Stimulated activated CD4-positive, alpha-beta T cell treated with anti-CD3 and anti-CD28 coated beads, Interleukin-1b, Interleukin-23, amount 100 ng/mL, for 48 hours (primary cell): ENCODE data around the gene PTPRD.

Experiments used
- DNase-seq: peaks from one replicate; pipeline ENCODE4 v3.0.0-alpha.2; 2020

PTPRD gene

GRCh38 chr9:9231946-9232345 is 1380.9 kb downstream of the PTPRD start:
- DNase-seq: no peak

GRCh38 chr9:9229269-9229668 is 1383.5 kb downstream of the PTPRD start:
- DNase-seq: no peak

DNA sequence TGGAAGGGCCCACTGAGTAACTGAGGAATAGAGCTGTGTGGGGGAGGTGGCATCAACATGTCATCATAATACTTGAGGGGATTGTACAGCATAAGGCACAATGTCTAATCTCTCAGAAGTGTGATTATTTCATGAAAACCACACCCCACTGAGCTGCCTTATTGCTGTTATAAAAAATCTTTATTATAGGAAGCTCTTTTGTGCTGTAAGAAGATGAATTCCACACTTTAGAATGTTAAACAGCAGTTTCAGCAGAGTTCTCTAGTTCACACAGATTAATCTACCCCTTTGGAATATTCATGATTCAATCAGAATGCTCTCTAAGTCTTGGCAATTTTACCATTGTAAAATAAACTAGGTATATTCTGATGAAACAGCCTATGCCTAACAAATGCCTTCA is 1389.6 kb downstream of the PTPRD start:
- DNase-seq: no peak

DNA sequence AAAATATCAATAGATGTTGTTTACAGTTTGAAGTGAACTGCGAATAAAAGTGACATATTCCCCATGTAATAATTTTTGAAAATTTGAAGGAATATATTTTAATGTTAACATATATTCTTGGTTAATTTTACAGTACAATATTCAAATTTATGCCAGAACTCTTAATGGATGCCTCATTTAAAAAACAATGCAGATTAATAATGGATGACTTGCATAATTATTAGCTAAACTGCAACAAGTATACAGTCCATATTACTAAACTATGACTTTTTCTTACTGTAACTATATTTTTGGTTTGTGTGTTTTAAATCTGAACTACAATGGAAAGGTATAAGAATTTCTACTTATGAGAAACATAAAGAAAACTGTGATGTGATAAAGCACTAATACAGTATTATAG is 1390.1 kb downstream of the PTPRD start:
- DNase-seq: no peak

- DNase-seq: no peak
These were observed 1395.9 kb downstream of the PTPRD start for GRCh38 chr9:9216934-9217333.

DNA sequence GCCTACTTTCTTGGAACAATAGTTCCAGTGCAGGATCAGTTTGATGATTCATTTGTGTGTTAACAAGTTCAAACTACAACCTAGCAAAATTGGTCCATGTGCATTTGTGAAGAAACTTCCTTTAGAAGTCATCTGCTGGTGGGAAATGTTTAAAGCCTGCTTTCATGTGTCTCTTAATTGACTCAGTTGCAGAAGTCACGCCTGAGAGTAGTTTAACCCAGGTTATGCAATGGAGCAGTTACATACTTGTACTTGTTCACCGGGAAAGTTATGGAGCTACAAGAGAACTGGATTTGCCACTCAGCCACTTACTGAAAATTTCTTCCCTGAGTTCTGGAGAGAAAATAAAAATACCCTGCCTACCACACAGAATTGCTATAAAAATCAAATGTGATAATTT is 1397.8 kb downstream of the PTPRD start:
- no peak for DNase-seq

GRCh38 chr9:9214066-9214465 is 1398.7 kb downstream of the PTPRD start:
- DNase-seq: no peak

DNA sequence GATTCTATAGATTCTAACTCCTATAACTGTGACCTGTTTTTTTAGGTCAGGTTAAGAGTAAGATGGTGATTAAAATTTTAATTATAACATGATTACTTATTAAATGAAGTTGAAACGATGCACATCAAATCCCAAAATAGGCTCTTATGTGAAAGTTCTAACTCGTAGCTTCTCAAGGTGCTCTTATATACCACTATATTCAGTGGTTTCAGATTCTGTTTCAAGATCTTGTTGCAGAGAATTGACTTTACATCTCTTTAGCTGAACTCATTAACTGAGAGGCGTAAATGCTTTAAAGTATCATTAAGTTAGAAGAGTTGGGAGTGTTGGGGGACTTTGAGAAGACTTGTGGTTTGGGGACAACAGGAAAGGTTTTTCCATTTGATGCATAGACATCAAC is 1399.8 kb downstream of the PTPRD start:
- no peak for DNase-seq

- DNase-seq: no peak
These were observed 1410.5 kb downstream of the PTPRD start for GRCh38 chr9:9202276-9202675.

- DNase-seq: no peak
These were observed 1426.7 kb downstream of the PTPRD start for GRCh38 chr9:9186086-9186485.

DNA sequence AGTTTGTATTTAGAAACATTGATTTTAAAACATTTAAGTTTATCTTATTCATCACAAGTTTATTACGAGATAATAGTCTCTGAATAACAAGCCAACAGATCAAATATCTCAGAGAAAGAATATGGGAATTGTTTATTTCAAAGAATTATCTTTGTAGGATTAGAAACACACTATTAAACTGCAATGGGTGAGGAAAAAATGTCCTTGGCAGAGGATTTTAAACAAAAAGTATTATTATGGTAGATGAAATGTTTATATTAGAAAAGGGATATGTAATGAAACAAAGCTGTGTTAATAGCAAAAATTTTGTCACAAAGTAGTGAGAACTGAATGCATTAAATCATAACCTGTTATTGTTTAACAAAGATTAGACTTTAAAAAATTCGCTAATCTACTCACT is 1430.4 kb downstream of the PTPRD start:
- DNase-seq: no peak

GRCh38 chr9:9177081-9177480 is 1435.7 kb downstream of the PTPRD start:
- DNase-seq: no peak

- no peak for DNase-seq
These were observed 1438.4 kb downstream of the PTPRD start for GRCh38 chr9:9174358-9174757.

- no peak for DNase-seq
These were observed 1439.5 kb downstream of the PTPRD start for GRCh38 chr9:9173264-9173663.

DNA sequence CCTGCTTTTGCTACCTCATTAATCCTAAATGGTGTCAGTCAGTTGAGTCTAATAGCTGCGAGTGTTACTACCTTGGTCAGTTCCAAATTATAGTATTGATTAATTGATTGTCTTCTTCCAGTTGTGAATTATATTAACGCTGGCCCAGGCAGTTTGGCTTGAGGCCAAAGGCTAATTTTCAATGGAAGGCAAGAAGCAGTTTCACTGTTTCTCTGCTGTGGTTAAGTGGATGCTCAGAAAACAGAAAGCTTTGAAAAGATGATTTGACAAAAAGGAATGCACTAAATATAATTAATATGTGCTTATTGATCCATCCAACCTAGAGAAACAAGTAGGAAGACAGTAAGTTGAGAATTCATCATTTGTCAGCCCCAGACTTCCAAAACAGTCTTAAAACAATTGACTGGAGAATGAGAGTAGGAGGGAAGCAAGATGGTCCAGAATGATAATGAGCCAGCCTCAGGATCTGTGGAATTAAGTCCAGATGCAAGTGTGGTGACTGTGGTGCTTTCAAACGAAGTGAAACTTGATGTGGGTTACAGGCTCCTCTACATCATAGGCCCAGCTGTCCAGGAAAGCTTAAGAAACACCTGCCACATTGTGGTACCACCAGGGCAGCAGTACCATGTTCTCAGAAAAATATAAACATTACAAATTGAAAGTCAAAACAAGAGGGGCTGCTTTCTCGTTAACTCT is 1442.2 kb downstream of the PTPRD start:
- DNase-seq: no peak

DNA sequence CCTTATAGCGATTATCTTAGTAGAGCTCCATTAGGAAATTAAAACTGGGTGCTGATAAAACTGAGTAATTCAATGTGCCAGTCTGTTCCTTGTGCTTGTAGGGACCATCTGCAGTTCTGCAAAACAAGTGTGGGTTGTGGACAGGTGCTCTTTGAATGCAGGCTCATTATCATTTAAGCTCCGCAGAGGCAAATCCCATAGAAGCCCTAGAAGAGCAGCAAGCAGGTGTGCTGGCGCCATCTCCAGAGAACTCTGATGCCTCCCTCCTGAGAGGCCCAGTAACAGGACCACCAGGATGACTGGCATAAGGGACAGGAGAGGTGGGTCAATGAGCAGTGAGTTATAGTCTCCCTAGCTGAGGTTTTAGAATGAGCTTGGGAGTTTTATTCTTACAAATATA is 1470.8 kb downstream of the PTPRD start:
- no peak for DNase-seq

GRCh38 chr9:9133526-9133925 is 1479.3 kb downstream of the PTPRD start:
- DNase-seq: no peak

DNA sequence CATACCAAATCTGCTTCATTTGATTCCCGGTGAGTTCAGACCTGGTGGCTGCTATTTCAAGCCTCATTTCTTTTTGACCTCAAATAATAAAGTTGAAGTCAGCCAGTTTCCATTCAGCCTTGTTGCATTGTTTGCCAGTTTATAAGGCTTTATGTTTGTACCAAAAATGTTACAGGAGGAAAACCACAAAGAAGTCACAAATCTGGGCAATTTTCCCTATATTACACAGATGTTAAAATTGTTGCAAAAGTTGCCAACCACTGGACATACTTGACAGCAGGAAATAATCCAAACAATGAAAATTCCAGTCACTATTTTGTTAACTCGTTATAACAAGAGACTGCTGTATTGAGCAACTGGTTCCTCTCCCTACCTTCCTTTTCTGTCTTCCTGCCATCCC is 1488.2 kb downstream of the PTPRD start:
- no peak for DNase-seq

GRCh38 chr9:9122230-9122875 is 1490.4 kb downstream of the PTPRD start:
- no peak for DNase-seq

DNA sequence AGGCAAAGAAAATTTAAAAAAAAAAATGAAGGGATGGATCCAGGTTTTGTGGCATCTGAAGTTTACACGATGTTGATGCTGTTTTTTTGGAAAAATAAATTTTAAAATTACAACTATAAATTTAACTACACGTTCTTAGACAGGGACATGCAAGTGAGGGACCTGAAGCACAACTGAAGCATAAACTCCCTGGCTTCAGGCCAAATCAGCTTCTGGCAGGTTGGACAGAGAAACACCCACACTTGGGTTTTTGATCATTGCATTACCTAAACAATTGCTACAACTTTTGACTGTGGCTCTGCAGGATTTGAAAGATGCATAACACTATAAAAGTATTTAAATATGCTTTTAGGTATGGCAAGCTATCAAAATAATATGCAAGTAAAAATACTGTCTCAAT is 1494.9 kb downstream of the PTPRD start:
- DNase-seq: no peak

GRCh38 chr9:9112001-9112720 is 1500.6 kb downstream of the PTPRD start:
- no peak for DNase-seq

GRCh38 chr9:9108641-9109040 is 1504.2 kb downstream of the PTPRD start:
- DNase-seq: no peak

DNA sequence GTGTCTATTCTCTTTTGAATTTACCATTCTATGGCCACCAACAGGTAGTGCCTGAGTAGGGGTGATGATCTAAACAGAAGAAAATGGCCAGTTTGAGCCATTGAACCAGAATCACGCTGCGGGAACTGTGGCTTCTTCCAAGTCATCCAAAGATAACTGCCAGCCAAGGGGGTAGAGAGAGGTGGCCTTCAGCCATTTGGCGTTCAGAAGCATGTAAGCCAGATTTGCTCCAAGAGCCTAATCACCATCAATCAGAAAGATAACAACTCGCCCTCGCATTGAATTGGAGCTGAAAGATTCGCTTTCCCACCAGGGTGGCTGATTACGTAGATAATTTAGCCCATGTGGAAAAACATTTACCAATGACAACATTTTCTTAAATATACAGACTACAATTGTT is 1510.5 kb downstream of the PTPRD start:
- DNase-seq: no peak

DNA sequence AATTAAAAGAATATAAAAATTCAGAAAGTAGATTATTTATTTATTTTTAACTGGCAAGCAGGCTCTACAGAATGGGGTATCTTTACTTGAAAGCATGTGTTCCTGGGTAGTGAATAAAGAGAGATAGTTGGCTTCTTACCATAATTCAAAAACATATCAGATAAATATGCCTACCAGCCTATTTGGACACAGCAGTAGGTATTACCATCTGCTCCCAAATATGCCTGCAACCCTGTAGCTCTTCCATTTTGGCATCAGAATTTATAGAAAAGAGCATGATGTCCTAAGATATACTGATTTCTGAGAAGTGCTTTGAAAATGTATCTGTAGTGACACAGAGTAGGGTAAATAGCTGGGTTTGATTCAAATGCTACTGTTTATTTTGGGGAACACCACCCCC is 1512.7 kb downstream of the PTPRD start:
- no peak for DNase-seq
